OCI-LY7 (cell line): ENCODE results near the gene POLR1C.

Experiments used
- CTCF ChIP-seq: fragments of 200-600 bp; sonication (generic); conservative IDR thresholded peaks from 2 replicates; pipeline ENCODE4 v1.5.1; 2014; ENCODE audit warnings: mild to moderate bottlenecking, antibody characterized with exemption, low read length, moderate library complexity, mixed read lengths
- EZH2phosphoT487 ChIP-seq: fragments of 200-600 bp; sonication (generic); IDR thresholded peaks from 2 replicates; pipeline ENCODE4 v1.6.1; 2018; ENCODE audit warnings: low read depth, borderline replicate concordance, mild to moderate bottlenecking, mixed run types, antibody characterized with exemption, low read length, moderate library complexity, mixed read lengths

DNA sequence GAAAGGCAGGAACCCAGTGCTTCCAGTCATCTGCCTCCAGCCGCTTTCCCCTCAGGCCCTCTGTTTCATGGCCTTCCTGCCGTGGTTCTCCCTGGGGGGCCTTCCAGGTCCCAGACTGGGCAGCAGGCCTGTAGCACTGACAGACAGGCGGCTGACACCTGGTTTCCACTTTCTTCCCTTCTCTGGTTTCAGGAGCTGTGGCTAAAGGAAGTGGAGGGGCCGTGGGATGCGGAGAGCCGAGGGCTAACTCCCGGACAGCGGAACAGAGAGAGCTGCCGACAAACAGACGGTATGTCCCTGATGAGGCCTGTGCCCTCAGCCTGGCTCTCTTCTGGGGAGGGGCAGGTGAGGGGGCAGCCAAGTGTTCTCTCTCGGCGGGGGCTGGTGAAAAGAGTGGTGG, 19.2 kb upstream of the POLR1C start:
- TF ChIP-seq CTCF (no peak), EZH2phosphoT487 (no peak)
